Cardiac muscle cell (in vitro differentiated cells and primary cell): ENCODE measurements around the gene PROM1. TPM values are rescaled to one million over a fixed set of nuclear protein-coding genes. Genes with fewer than 3 reads are reported as not detected.

Experiments
- DNase-seq, 2 donors: peaks; one replicate each; pipeline versions ENCODE4 v3.0.0 to v3.0.0-alpha.2; 2010 to 2017; ENCODE audit warnings: low read depth in 1 of 2, low spot score in 1 of 2
- H3K27ac ChIP-seq: fragments of 200-600 bp; sonication (generic); 2 replicates; pipeline ENCODE4 v1.5.1; 2016
- H3K27me3 ChIP-seq: fragments of 200-600 bp; sonication (generic); 2 replicates; pipeline ENCODE4 v1.6.0; 2016; ENCODE audit warnings: control low read depth
- H3K36me3 ChIP-seq: fragments of 200-600 bp; sonication (generic); 2 replicates; pipeline ENCODE4 v1.5.1; 2016; ENCODE audit warnings: control low read depth
- H3K4me1 ChIP-seq: fragments of 200-600 bp; sonication (generic); 2 replicates; pipeline ENCODE4 v1.8.1; 2017; ENCODE audit warnings: low read depth, mild to moderate bottlenecking, mixed run types
- H3K4me3 ChIP-seq: fragments of 200-600 bp; sonication (generic); 2 replicates; pipeline ENCODE4 v1.5.1; 2016; ENCODE audit warnings: mild to moderate bottlenecking
- H3K9me3 ChIP-seq: fragments of 200-600 bp; sonication (generic); 2 replicates; pipeline ENCODE4 v1.5.1; 2017; ENCODE audit warnings: low read depth, mild to moderate bottlenecking, control low read depth
- CTCF ChIP-seq: IDR thresholded peaks from 2 replicates; pipeline ENCODE4 v1.5.1; 2012; ENCODE audit warnings: low read depth, mild to moderate bottlenecking, low read length
- polyA plus RNA-seq: library from polyadenylated mRNA; unstranded; fragments of >200 nt; fragmentation: Nextera tagmentation; extraction: Ambion mirVana; gene quantifications from 2 replicates; pipeline ENCODE4 v1.2.1, GENCODE V29; 2016
- total RNA-seq: library from RNA; depleted of rRNA; stranded (reverse); fragments of >200 nt; gene quantifications from 2 replicates; pipeline ENCODE4 v1.2.3, GENCODE V29; 2016

The PROM1 gene
- total RNA-seq (2.3 and 4.9 TPM in 2 replicates), polyA plus RNA-seq (1.3 and 2.0 TPM in 2 replicates)

- no peaks in the 10 kb centered on the region for H3K36me3 ChIP-seq
- H3K4me1 ChIP-seq = no peaks in the 10 kb centered on the region
- peaks cover 50% of the 10 kb centered on the region for H3K27me3 ChIP-seq
- peak within 1 kb of the TSS; percentile 38 for H3K4me3 ChIP-seq
- DNase-seq = peak in 1 of 2 donors; percentile 61
- TF ChIP-seq CTCF = no peak
- H3K27ac ChIP-seq = no peak within 1 kb of the TSS
- H3K9me3 ChIP-seq = no peaks in the 10 kb centered on the region
Observed at GRCh38 chr4:16083241-16084191, at the start of gene PROM1. TSS of gene PROM1 (minus strand) at chr4:16084023. CDS start at chr4:16075906, 8,117 bp downstream.

GRCh38 chr4:16133406-16133805, 49.6 kb upstream of the PROM1 start:
- H3K27ac ChIP-seq = no peak overlapping the region
- no peak for TF ChIP-seq CTCF
- H3K27me3 ChIP-seq = no peaks in the 10 kb centered on the region
- H3K4me1 ChIP-seq = peaks cover 15% of the 10 kb centered on the region
- no peak for DNase-seq
- H3K4me3 ChIP-seq = no peak overlapping the region
- H3K36me3 ChIP-seq = no peaks in the 10 kb centered on the region
- H3K9me3 ChIP-seq = no peaks in the 10 kb centered on the region

GRCh38 chr4:16131293-16131692, 47.5 kb upstream of the PROM1 start:
- DNase-seq = no peak
- H3K36me3 ChIP-seq = no peaks in the 10 kb centered on the region
- H3K4me3 ChIP-seq = no peak overlapping the region
- no peak for TF ChIP-seq CTCF
- H3K9me3 ChIP-seq = no peaks in the 10 kb centered on the region
- H3K27ac ChIP-seq = no peak overlapping the region
- H3K4me1 ChIP-seq = peaks cover 16% of the 10 kb centered on the region
- no peaks in the 10 kb centered on the region for H3K27me3 ChIP-seq

- TF ChIP-seq CTCF = no peak
Observed at GRCh38 chr4:16129336-16129735, 45.5 kb upstream of the PROM1 start.

GRCh38 chr4:16126714-16127113, 42.9 kb upstream of the PROM1 start:
- DNase-seq = no peak
- H3K4me3 ChIP-seq = no peak overlapping the region
- TF ChIP-seq CTCF = no peak
- H3K9me3 ChIP-seq = no peaks in the 10 kb centered on the region
- H3K27me3 ChIP-seq = no peaks in the 10 kb centered on the region
- H3K27ac ChIP-seq = no peak overlapping the region
- peaks cover 16% of the 10 kb centered on the region for H3K4me1 ChIP-seq
- H3K36me3 ChIP-seq = no peaks in the 10 kb centered on the region

More at GRCh38 chr4:16129336-16129735, 45.5 kb upstream of the PROM1 start:
- Histone ChIP-seq H3K4me1 (peaks cover 16% of the 10 kb centered on the region), H3K9me3 (no peaks in the 10 kb centered on the region), H3K27ac (peak overlapping the region; percentile 98), H3K27me3 (no peaks in the 10 kb centered on the region), H3K36me3 (no peaks in the 10 kb centered on the region), H3K4me3 (no peak overlapping the region)
- DNase-seq = peak in 1 of 2 donors; percentile 66
